NCI-H526 (cell line): ENCODE data around the gene MYEOV.
A peak's percentile ranks its signal among the peaks of the same experiment; 100 is the strongest.

Experiments used
- DNase-seq, 2 experiments: peaks; one replicate each; lab custom pipeline; 2025; lab: John Stamatoyannopoulos, UW

The MYEOV gene

DNA sequence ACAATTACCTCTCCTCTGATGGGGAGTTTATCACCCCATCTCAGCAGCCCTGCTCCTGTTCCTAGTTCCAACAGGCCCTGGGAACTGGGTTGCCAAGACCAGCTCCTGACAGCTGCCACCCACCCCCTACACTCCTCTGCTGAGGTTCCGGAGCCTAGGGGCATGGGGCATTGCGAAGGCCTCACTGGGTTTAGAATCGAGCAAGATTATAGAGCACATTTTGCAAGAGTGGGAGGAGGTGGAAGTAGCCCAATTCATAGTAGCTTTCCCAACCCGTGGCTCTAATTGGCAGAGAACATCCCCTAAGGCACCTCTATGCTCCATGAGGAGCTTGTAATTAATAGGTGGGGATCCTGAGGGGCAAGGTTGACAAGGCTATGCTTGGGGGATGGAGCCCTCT is 23.0 kb downstream of the MYEOV start:
- DNase-seq = no peak

- no peak for DNase-seq
Measured at GRCh38 chr11:69317401-69318092, 23.6 kb downstream of the MYEOV start.

DNA sequence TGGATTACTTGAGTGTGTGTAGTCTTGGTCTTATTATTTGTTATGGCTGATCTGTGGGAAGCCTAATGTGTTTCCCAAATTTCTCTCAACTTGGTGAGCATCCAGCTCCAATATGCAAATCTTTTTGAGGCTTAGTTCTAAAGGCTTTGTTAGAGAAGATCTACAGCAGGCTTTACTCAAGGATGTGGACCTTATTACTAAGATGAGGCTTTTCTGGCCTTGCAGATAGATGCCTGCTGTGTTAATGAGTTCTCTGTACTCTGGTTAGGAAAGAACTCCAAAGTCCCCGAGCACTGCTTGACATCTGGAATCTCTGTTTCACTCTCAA is 24.1 kb downstream of the MYEOV start:
- no peak for DNase-seq

DNA sequence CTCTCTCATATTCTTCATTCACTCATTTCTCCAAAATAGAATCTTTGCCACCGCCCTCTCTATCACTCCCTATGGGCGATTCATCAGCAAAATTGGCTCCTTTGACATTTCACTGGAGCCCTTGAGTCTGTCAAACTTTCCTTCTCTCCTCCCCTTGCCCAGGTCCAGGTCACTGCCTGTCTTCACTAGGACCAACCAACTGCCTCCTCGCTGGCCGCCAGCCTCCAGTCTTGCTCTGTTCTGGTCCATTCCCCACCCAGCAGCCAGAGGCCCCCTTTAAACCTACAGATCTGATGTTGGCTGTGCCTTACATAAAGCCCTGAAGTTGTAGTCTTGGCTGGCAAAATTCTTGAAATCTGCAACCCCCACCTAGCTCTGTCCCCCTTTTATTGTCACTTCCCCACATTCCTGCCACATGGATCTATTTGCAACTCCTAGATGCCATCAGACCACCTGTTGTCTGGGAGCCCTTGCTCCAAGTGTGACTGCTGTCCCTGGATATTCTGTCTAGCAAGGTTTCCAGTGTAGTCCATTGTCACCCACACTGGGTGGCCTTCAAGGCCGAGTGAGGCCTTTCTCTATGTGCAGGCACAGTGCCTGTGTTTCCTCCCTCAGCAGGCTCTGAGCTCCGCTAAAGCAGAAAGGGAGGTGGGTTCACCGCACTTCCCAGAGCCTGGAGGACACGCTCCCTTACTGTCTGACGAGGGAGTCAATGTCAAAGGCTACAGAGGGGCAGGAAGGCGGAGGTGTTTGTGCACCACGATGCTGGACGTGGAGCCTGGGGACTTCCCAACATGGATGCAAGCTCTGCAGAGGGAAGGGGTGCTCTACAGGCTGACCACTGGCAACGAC is 25.5 kb downstream of the MYEOV start:
- no peak for DNase-seq

DNA sequence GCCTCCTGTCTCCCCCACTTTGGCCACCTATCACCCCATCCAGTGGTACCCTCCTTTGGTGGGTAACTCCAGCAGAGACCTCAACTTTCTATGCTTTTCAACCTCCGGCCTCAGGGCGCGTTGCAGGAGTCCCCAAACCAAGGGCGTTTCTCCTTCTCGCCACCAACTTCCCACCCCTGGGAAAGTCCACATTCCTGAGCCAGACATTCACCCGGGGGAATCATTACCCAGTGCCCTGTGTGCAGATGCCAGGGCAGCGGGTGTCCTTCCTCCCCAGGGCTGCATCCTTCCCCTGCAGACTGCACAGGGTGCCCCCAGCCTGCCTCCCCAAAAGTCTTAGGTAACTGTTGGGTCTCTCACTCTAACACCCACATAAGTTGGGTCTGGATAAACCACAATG is 26.4 kb downstream of the MYEOV start:
- no peak for DNase-seq

- no peak for DNase-seq
Measured at GRCh38 chr11:69320756-69321741, 27.1 kb downstream of the MYEOV start.

DNA sequence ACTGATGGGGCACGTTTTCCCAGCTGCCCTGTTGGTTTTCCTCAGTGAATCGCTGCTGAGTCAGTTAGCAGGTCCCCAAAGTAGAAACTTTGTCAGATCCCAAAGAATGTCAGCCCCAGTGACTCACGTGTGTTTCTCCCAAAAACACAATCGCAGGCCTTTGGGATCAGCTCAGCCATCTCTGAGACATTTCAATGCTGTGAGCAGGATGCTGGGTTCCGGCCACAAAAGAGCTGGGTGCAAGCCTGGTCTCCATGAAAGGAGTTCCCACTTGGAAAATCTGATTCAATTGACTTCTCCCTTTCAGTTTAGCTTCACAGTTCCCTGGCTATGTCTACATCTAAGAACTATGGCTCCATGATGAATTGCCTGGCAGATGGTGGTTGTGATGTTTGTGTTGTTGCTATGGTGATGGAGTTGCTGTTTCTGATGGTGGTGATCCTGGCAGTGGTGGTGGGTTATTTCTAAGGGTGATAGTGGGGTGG is 28.0 kb downstream of the MYEOV start:
- DNase-seq = no peak

DNA sequence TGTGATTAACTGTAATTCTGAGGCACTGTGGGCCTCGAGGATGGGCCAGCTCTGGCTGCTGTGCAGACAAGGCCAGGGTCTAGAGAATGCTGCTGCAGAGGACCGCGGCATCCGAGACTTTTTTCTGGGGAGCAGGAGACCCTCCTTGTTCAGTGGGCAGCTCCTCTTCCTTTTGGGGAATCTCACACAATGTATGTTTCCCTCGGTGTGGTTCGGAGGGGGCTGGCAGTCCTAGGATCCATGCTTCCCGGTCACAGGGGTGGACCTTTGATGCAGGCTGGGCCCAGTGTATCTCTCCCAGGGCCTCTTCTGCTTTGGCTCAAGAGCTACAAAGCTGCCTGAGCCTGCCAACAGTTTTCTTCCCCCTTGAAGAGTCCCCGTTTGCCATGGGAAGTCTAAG is 31.5 kb downstream of the MYEOV start:
- DNase-seq = no peak

GRCh38 chr11:69326622-69327219 is 32.8 kb downstream of the MYEOV start:
- DNase-seq = no peak

GRCh38 chr11:69327741-69328191 is 33.8 kb downstream of the MYEOV start:
- DNase-seq = no peak

- DNase-seq = no peak
Measured at GRCh38 chr11:69328231-69328630, 34.3 kb downstream of the MYEOV start.

GRCh38 chr11:69329581-69329980 is 35.6 kb downstream of the MYEOV start:
- no peak for DNase-seq

DNA sequence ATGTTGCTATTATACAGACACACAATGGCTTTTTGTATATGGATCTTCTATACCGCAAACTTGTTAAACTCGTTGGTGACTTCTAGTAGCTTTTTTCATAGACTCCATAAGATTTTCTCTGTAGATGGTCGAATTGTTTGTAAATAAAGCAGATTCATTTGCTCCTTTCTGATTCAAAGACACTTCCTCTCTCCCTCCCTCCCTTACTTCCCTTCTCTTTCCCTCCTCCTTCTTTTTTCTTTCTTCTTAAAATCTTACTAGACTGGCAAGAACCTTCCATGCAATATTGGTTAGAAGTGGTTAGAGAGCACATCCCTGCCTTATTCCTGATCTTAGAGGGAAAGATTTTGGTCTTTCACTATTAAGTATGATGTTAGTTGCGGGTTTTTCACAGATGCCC is 36.4 kb downstream of the MYEOV start:
- no peak for DNase-seq

DNA sequence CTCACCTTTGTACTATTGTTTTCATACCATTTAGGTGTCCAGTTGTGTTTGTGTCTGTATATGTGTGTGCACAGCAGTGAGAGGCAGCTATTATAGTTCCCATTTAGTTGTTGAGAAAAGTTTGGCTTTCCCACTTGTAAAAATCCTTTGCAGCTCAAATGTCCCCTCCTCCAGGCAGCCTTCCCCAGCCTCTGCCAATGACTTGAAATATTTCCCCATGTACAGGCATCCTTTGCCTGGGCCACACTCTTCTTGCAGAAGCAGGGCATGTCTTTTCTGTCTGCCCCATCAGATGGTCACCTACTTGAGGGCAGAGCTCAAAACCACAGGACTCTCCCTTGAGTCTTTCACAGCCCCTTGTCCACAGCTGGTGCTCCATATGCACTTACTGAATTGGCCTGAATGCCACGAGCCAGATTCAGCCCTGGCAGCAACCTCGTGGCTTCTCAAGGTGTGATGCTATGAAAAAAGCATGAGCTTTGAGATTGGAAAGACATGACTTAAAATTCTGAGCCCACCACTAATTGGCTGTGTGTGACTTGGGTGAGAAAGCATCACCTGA is 39.3 kb downstream of the MYEOV start:
- no peak for DNase-seq

DNA sequence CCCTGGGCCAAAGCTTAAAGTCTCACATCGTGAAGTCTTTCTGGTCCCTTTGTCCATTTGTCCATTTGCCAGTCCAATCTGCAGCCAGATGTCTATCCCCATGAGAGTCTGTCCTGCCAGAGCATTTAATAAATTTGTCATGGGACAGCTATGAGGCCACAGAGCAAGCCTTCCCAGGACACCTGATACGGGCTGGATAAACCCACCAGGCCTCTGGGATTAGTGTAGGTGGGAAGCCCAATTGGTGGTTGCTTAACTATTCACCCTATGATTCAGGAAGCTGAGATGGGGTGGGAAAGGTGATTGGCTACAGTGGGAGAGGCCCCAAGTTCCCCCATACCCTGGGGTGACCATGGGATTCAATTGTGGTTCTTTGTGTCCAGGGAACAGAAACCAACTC is 39.9 kb downstream of the MYEOV start:
- DNase-seq = no peak

GRCh38 chr11:69335007-69335780 is 41.2 kb downstream of the MYEOV start:
- DNase-seq = peak; percentile 93 to 96

DNA sequence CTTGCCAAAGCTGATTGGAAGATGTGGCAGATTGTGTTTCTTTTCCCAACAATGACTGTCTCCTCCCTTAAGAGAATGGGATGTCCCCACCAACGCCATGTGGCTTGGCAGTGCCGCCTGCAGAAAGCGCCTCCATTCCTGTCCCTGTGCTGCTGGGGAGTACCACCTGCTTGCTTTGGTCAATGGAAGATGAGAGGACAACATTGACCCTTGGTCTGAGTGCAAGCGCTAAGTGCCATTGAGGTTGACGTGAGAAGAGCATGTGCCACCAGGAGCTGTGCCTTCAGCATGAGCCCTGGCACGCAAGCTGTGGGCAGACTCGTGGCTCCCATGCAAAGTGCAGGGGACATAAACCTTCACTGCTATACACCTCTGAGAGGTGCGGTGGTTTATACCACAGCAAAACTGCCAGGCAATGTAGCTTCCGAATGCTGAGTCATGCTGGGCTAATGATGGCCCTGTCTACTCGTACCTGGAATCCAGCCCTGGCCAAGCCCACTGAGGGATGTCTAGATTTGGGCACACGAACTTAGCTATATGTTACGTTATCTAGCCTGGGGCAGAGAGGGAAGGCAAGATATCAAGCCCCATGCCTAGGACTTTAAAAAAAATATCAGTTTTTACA is 41.9 kb downstream of the MYEOV start:
- DNase-seq = peak in 1 of 2 experiments; percentile 55

DNA sequence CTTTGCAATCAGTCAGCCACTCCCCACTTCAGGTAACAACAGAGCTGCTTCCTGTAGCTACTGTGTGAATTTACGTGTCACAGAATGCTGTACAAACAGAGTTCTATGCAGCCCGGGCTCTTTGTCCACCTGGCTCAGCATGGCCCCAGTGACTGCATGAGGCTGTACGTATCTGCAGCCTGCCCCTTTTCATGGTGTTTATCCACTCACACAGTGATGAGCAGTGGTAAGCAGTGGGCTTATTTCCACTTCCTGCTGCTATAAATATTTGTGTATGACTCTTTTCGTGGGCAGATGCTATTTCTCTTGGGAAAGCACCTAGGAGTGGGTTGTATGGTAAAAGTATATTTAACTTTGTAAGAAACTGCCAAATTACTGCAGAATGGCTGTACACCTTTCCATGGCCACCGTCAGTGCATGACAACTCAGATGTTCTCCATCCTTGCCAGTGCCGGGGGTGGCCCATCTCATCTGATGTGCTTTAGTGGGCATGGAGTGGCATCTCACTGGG is 43.3 kb downstream of the MYEOV start:
- peak in 1 of 2 experiments; percentile 35 for DNase-seq

DNA sequence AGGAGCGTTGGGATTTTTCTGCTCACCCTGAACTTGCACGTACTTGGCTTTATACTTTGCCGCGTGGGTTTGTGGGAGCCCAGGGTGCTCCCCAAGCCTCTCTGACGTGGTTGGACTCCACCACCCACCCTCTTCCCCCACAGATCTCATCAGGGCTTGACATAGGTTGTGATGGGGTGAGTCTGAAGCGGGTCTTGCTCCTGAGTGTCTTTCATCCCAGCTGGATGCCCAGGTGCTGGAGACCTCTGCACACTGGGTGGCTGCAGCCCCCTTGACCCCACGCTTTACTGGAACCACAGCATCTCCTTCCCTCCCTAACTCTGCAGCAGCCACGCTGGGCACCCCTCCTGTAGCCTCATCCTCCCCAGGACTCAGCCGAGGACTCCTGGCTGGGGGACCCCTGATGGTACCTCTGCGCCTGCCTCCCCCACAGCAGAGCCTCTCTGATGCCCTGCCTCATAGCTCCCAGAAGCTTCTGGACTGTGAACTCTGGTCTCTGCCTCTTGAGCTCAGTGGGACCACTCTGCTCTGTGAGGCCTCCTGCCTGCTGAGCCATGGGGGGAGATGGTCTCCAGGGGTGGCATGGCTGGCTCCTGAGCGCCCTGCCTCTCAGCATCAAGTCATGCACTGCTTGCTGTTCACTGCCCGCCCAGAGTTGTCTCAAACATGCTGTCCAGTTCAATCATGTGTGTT is 45.2 kb downstream of the MYEOV start:
- no peak for DNase-seq
